GM10248 (cell line): ENCODE results near the gene SLC7A1.

ENCODE experiments used
- CTCF ChIA-PET: fragments of 300-600 bp; sonication (Branson Sonifier 250); formaldehyde crosslinking; extraction: SDS; loops from one replicate; lab custom pipeline; 2021; ENCODE audit warnings: antibody characterized with exemption; lab: Yijun Ruan, JAX
- POLR2A ChIA-PET: fragments of 350-650 bp; sonication (Branson Sonifier 250); formaldehyde crosslinking; extraction: SDS; loops from one replicate; lab custom pipeline; 2020; ENCODE audit warnings: antibody characterized with exemption; lab: Yijun Ruan, JAX
- DNase-seq: peaks from one replicate; pipeline ENCODE4 v3.0.0; 2012; ENCODE audit errors: extremely low spot score
- CTCF ChIP-seq: IDR thresholded peaks from 2 replicates; pipeline ENCODE4 v1.5.1; 2012; ENCODE audit warnings: mild to moderate bottlenecking, low read depth; ENCODE audit errors: extremely low read depth, missing control alignments, control extremely low read depth

Gene SLC7A1

DNA sequence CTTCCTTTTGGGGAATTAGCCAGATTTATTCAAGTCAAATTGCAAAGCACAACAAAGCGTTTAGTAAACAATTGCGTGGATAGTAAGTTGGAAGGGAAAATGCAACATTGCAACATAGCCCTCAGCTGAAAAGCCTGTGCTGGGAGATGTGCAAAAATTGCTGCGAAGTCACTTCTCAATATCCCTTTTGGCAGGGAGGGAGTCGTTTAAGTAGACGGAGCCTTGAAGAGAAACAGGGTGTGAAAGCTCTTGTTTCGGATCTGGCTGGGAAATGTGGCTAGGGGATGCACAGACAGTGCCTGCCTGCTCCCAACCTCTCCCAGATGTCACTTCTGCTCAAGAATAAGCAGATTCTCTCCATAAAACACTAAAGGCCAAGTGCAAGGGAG is 56.8 kb downstream of the SLC7A1 start:
- CTCF ChIA-PET = interaction anchor here (1.0 to 1.7 kb wide), 3 partner anchors 8 to 31 kb away, joined by 4 read pairs; no protein-coding TSS in a partner anchor
- DNase-seq = no peak
- POLR2A ChIA-PET = no interaction called here
- no peak for TF ChIP-seq CTCF

DNA sequence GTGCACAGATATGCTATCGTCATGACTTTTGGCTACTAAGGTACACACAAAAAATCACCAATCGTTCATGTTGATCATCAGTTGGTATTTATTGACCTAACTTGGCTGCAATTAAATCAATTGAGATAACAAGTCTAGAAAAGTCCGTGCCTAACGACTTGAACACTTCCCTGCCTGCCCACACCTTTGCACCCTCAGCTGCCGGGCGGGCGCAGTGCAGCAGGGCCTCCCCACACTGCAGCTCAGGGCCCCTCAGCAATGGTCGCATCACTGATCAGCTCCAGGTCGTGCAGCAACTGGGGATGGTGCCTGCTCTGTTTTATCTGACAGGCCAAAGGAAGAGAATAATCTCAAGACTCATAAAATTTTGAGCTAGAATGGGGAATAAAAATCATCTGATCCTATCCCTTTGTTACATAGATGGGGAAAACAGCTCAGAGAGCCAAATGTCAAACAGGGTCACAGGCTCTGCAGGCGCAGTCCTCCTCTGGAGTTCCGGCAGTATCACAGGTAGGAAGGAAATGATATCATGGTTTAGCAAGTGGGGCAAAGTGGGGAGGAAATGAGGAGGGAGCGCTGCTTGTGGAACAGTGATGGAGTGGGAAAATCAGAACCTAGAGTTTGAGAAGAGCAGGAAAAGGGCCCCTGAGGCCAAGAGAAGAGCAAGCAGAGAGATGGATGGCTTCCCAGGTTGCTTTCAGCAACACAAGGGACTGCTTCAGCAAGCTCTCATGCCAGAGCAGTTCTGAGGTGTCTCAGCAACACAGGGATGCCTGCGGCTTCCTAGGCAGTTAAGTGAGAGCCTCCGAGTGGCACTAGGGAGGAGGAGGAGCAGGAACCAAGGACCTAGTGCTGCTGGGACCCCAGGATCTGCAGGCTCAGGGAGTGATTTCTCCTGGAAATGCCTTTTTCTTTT is 57.5 kb downstream of the SLC7A1 start:
- DNase-seq = no peak
- CTCF ChIA-PET = interaction anchor here (1.0 to 1.7 kb wide), 3 partner anchors 9 to 30 kb away, joined by 4 read pairs; no protein-coding TSS in a partner anchor
- TF ChIP-seq CTCF = no peak
- POLR2A ChIA-PET = no interaction called here

DNA sequence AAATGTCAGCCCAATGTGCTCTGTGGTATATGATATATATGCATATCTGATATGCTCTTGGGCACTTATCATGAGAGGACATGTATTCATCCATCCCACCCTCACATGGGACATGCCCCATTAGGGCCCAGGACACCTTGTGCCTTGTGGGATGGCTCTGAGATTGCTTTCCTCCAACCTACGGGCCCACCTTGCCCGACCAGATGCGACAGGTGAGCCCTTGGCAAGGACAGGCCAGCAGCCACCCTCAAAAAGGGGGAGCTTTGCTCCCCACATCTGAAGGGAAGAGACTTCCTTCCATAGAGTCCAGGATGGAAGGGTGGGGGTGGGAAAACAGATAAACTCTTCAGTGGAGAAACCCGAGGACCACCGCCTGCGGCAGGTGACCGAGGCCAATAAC is 58.6 kb downstream of the SLC7A1 start:
- no peak for DNase-seq
- ChIA-PET POLR2A (no interaction called here), CTCF (interaction anchor here (1.7 kb wide), 1 partner anchor 10 kb away, joined by 4 read pairs; no protein-coding TSS in a partner anchor)
- TF ChIP-seq CTCF = no peak

DNA sequence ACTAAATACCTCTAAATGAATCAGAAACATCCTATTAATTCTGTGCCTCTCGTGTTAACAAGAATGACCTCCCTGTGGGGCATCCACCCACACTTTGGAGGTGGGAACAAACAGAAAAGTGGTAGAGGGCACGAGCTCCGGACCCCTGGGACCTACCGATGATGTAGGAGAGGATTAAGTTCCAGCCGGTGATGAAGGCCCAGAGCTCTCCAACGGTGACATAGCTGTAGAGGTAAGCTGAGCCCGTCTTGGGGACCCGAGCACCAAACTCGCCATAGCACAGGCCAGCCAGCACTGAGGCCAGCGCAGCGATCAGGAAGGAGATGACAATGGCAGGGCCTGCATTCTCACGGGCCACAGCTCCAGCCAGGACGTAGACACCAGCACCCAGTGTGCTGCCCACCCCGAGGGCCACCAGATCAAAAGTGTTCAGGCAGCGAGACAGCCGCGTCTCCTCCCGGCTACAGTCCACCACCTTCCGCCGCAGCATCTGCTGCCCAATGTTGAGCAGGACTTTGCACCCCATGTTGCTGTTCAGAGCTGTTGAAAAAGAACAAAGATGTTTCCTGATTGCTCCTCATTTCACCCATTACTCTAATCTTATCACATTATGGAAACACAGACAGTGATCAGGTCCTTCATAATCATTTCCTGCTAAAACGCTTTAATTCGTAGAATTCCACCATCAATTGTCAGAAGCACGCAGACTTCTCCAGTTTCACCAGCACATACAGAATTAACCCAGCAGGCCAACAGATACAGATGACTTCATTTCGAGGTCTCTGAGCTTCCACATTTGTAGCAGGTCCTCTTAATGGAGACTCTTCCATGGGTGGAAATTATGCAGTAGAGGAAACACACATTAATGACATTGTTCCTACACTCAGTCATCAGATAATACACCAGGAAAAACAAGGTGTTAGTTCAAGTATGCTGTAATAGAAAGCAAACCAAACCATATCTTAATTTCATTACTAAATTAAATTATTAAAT is 59.5 kb downstream of the SLC7A1 start:
- POLR2A ChIA-PET = no interaction called here
- TF ChIP-seq CTCF = no peak
- CTCF ChIA-PET = interaction anchor here (2.2 kb wide), 1 partner anchor 28 kb away, joined by 13 read pairs; no protein-coding TSS in a partner anchor
- DNase-seq = no peak

DNA sequence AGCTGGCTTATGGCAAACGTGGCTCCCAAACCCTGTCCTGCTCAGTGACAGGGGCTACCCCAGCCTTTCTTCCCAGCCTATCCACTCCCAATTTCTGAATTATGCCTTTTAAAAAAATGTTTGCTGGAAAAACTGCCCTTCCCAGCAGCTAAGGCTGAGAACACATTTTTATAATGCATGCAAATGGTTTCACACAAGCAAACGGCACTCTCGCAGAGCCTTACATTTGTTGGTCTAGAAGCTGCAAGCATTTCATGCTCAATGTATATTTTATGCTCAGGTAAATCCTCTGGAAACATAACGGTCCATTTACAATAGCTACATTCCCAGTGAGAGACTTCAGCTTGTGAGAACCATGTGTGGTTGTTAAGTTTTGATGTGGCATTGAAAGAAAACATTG is 61.4 kb downstream of the SLC7A1 start:
- TF ChIP-seq CTCF = no peak
- no peak for DNase-seq
- POLR2A ChIA-PET = no interaction called here
- CTCF ChIA-PET = interaction anchor here (0.9 to 2.2 kb wide), 5 partner anchors 8 to 581 kb away, joined by 3 to 13 read pairs (median 4); no protein-coding TSS in a partner anchor

- ChIA-PET CTCF (interaction anchor here (1.6 to 2.3 kb wide), 2 partner anchors 14 to 24 kb away, joined by 4 to 13 read pairs; no protein-coding TSS in a partner anchor), POLR2A (no interaction called here)
- no peak for TF ChIP-seq CTCF
- no peak for DNase-seq
Measured at GRCh38 chr13:29532821-29533220, 62.7 kb downstream of the SLC7A1 start.
